T follicular helper cell (primary cell): ENCODE measurements around the gene TCP11X1.
"Not testable (repeated sequence)": the region's sequence is repeated elsewhere in the genome, so short reads cannot be mapped to it uniquely, and the experiment has no call there.

ENCODE experiments used
- DNase-seq: peaks from one replicate; pipeline ENCODE4 v3.0.0-alpha.2; 2020; ENCODE audit warnings: low read depth
- total RNA-seq, 2 experiments: gene quantifications; one replicate each; lab custom pipeline; 2026; lab: John Stamatoyannopoulos, UW

TCP11X1 gene
- 0 reads per million in 2 experiments for total RNA-seq

GRCh38 chrX:102214986-102215385 lies at the start of gene TCP11X1:
Gene TCP11X1 (plus strand): TSS chrX:102215301.
- DNase-seq, result not testable (repeated sequence)

GRCh38 chrX:102185967-102186720 lies 29.0 kb upstream of the TCP11X1 start:
- DNase-seq, result no peak

GRCh38 chrX:102207940-102208339 lies 7.2 kb upstream of the TCP11X1 start:
- DNase-seq, result not testable (repeated sequence)

- not testable (repeated sequence) for DNase-seq
Observed at GRCh38 chrX:102216497-102216896, 1.4 kb downstream of the TCP11X1 start.

- DNase-seq, result not testable (repeated sequence)
Observed at GRCh38 chrX:102235678-102236077, 20.6 kb downstream of the TCP11X1 start.

GRCh38 chrX:102240265-102240664 lies 25.2 kb downstream of the TCP11X1 start:
- DNase-seq, result not testable (repeated sequence)

GRCh38 chrX:102246893-102247292 lies 31.8 kb downstream of the TCP11X1 start, which contains the start of gene NXF2:
Gene NXF2 (plus strand): TSS chrX:102247167. CDS start chrX:102307079, 59,912 bp downstream.
- not testable (repeated sequence) for DNase-seq

GRCh38 chrX:102272231-102272630 lies 57.1 kb downstream of the TCP11X1 start:
- DNase-seq, result not testable (repeated sequence)
